IMR-90 (cell line): ENCODE data around the gene DUSP6. TPM values are rescaled to one million over a fixed set of nuclear protein-coding genes. Genes with fewer than 3 reads are reported as not detected.

Source experiments
- ATAC-seq: fragments of 200-7000 bp; cut with Tn5 transposase; 2 replicates; pipeline ENCODE4 v1.9.1; 2020; ENCODE audit warnings: low read depth, mild to moderate bottlenecking, moderate library complexity
- BruUV-seq: library from RNA; stranded (reverse); fragments of 400-500 nt; replicated peaks from 2 replicates; lab custom pipeline; 2021; lab: Mats Ljungman, UMichigan
- CTCF ChIA-PET: fragments of 300-600 bp; formaldehyde crosslinking; extraction: SDS; loops from one replicate; lab custom pipeline; 2021; ENCODE audit warnings: antibody characterized with exemption; lab: Yijun Ruan, JAX
- POLR2A ChIA-PET: fragments of 300-600 bp; sonication (Branson Sonifier 250); formaldehyde crosslinking; loops from one replicate; lab custom pipeline; 2022; ENCODE audit warnings: antibody characterized with exemption; ENCODE audit not compliant: unreplicated experiment; lab: Charles Lee
- DNase-seq: peaks from one replicate; pipeline ENCODE4 v3.0.0; 2013
- H2AFZ ChIP-seq: replicated peaks from 2 replicates; pipeline ENCODE3; 2013; ENCODE audit warnings: low read length, mild to moderate bottlenecking; ENCODE audit not compliant: poor library complexity
- H2AK5ac ChIP-seq: 2 replicates; pipeline ENCODE4 v1.6.1; 2013; ENCODE audit warnings: low read depth, low read length, inconsistent platforms
- H2AK9ac ChIP-seq: replicated peaks from 2 replicates; pipeline ENCODE3; 2013; ENCODE audit warnings: mild to moderate bottlenecking, low read depth, low read length, moderate library complexity; ENCODE audit not compliant: poor library complexity
- H2BK120ac ChIP-seq: 2 replicates; pipeline ENCODE4 v1.6.1; 2013; ENCODE audit warnings: low read depth, low read length, inconsistent platforms
- H2BK15ac ChIP-seq: 3 replicates; pipeline ENCODE4 v1.6.1; 2013; ENCODE audit warnings: low read depth, low read length, inconsistent platforms
- H2BK20ac ChIP-seq: 2 replicates; pipeline ENCODE4 v1.6.1; 2013; ENCODE audit warnings: low read depth, mild to moderate bottlenecking, inconsistent platforms, low read length, moderate library complexity
- H2BK5ac ChIP-seq: 2 replicates; pipeline ENCODE4 v1.6.1; 2013; ENCODE audit warnings: mild to moderate bottlenecking, low read depth, low read length, inconsistent platforms; ENCODE audit not compliant: poor library complexity, severe bottlenecking
- H3K14ac ChIP-seq: replicated peaks from 2 replicates; pipeline ENCODE4 v1.6.1; 2013; ENCODE audit warnings: low read depth, low read length, inconsistent platforms
- H3K18ac ChIP-seq: 2 replicates; pipeline ENCODE4 v1.6.1; 2013; ENCODE audit warnings: low read depth, low read length, control low read depth
- H3K23ac ChIP-seq: 2 replicates; pipeline ENCODE4 v1.6.1; 2013; ENCODE audit warnings: low read depth, low read length, inconsistent platforms
- H3K27ac ChIP-seq: 2 replicates; pipeline ENCODE4 v1.5.1; 2013; ENCODE audit warnings: mild to moderate bottlenecking, control low read depth, low read length; ENCODE audit not compliant: insufficient read depth
- H3K27me3 ChIP-seq: 2 replicates; pipeline ENCODE4 v1.6.1; 2013; ENCODE audit warnings: low read length; ENCODE audit not compliant: control insufficient read depth, insufficient read depth
- H3K36me3 ChIP-seq: 2 replicates; pipeline ENCODE4 v1.6.1; 2013; ENCODE audit warnings: low read length, mixed read lengths; ENCODE audit not compliant: control insufficient read depth, insufficient read depth
- H3K4ac ChIP-seq: 2 replicates; pipeline ENCODE4 v1.6.1; 2013; ENCODE audit warnings: low read depth, low read length, inconsistent platforms
- H3K4me1 ChIP-seq: 2 replicates; pipeline ENCODE4 v1.6.1; 2013; ENCODE audit warnings: low read length, mixed read lengths; ENCODE audit not compliant: control insufficient read depth, insufficient read depth
- H3K4me2 ChIP-seq: 2 replicates; pipeline ENCODE4 v1.6.1; 2013; ENCODE audit warnings: low read depth, mild to moderate bottlenecking, control low read depth, low read length, moderate library complexity
- H3K4me3 ChIP-seq: 2 replicates; pipeline ENCODE4 v1.5.1; 2013; ENCODE audit warnings: low read depth, mild to moderate bottlenecking, control low read depth, low read length, moderate library complexity; ENCODE audit not compliant: insufficient read depth
- H3K56ac ChIP-seq: 2 replicates; pipeline ENCODE4 v1.6.1; 2013; ENCODE audit warnings: low read length, inconsistent platforms; ENCODE audit not compliant: insufficient read depth; ENCODE audit errors: extremely low read depth
- H3K79me1 ChIP-seq, 2 experiments: 2 replicates each; pipeline ENCODE4 v1.6.1; 2013; ENCODE audit warnings: low read length in 2 of 2, inconsistent platforms in 1 of 2, low read depth in 1 of 2
- H3K9ac ChIP-seq: 2 replicates; pipeline ENCODE4 v1.6.1; 2013; ENCODE audit warnings: low read depth, low read length, control low read depth
- H3K9me1 ChIP-seq: 2 replicates; pipeline ENCODE4 v1.6.1; 2013; ENCODE audit warnings: low read length, inconsistent platforms; ENCODE audit not compliant: insufficient read depth
- H3K9me3 ChIP-seq: 2 replicates; pipeline ENCODE4 v1.6.1; 2013; ENCODE audit warnings: low read length; ENCODE audit not compliant: control insufficient read depth, insufficient read depth
- H4K20me1 ChIP-seq: 2 replicates; pipeline ENCODE4 v1.6.1; 2013; ENCODE audit warnings: low read length, inconsistent platforms; ENCODE audit not compliant: insufficient read depth
- H4K5ac ChIP-seq: 2 replicates; pipeline ENCODE4 v1.6.1; 2013; ENCODE audit warnings: mild to moderate bottlenecking, low read depth, low read length, control low read depth
- H4K8ac ChIP-seq, 2 experiments: 2 replicates each; pipeline ENCODE4 v1.6.1; 2013; ENCODE audit warnings: low read depth in 2 of 2, low read length in 2 of 2, control low read depth in 1 of 2, inconsistent platforms in 1 of 2
- H4K91ac ChIP-seq: 2 replicates; pipeline ENCODE4 v1.6.1; 2013; ENCODE audit warnings: low read depth, low read length, inconsistent platforms; ENCODE audit not compliant: insufficient read depth
- BHLHE40 ChIP-seq: fragments of 150-350 bp; IDR thresholded peaks from 2 replicates; pipeline ENCODE4 v1.6.1; 2016; ENCODE audit warnings: mild to moderate bottlenecking, low read depth, low read length
- CEBPB ChIP-seq: IDR thresholded peaks from 2 replicates; pipeline ENCODE4 v1.6.1; 2012; ENCODE audit warnings: low read depth, low read length, improper control_type of control experiment
- CHD1 ChIP-seq: IDR thresholded peaks from 2 replicates; pipeline ENCODE4 v1.6.1; 2012; ENCODE audit warnings: low read depth, low read length, improper control_type of control experiment
- CTCF ChIP-seq: conservative IDR thresholded peaks from 2 replicates; pipeline ENCODE4 v1.5.1; 2012; ENCODE audit warnings: mild to moderate bottlenecking, low read depth, low read length, improper control_type of control experiment
- ELK1 ChIP-seq: fragments of 150-350 bp; IDR thresholded peaks from 2 replicates; pipeline ENCODE4 v1.6.1; 2016; ENCODE audit warnings: low read depth, mild to moderate bottlenecking, low read length, moderate library complexity, borderline replicate concordance
- FOS ChIP-seq: fragments of 150-350 bp; IDR thresholded peaks from 2 replicates; pipeline ENCODE4 v1.6.1; 2016; ENCODE audit warnings: low read depth, low read length
- MAFK ChIP-seq: IDR thresholded peaks from 2 replicates; pipeline ENCODE4 v1.6.1; 2012; ENCODE audit warnings: low read depth, low read length, improper control_type of control experiment
- MAZ ChIP-seq: IDR thresholded peaks from 2 replicates; pipeline ENCODE4 v1.6.1; 2012; ENCODE audit warnings: low read depth, mild to moderate bottlenecking, low read length, improper control_type of control experiment, moderate library complexity, borderline replicate concordance
- MXI1 ChIP-seq: IDR thresholded peaks from 2 replicates; pipeline ENCODE4 v1.6.1; 2012; ENCODE audit warnings: low read depth, mild to moderate bottlenecking, low read length, moderate library complexity, borderline replicate concordance
- NFE2L2 ChIP-seq: fragments of 150-350 bp; IDR thresholded peaks from 2 replicates; pipeline ENCODE4 v1.6.1; 2016; ENCODE audit warnings: low read depth, mild to moderate bottlenecking, low read length
- POLR2A ChIP-seq: IDR thresholded peaks from 2 replicates; pipeline ENCODE4 v1.6.1; 2012; ENCODE audit warnings: mild to moderate bottlenecking, low read depth, low read length
- RAD21 ChIP-seq: IDR thresholded peaks from 2 replicates; pipeline ENCODE4 v1.6.1; 2012; ENCODE audit warnings: low read length, improper control_type of control experiment
- RCOR1 ChIP-seq: IDR thresholded peaks from 2 replicates; pipeline ENCODE4 v1.6.1; 2012; ENCODE audit warnings: mild to moderate bottlenecking, low read length, improper control_type of control experiment; ENCODE audit not compliant: insufficient replicate concordance
- RFX5 ChIP-seq: IDR thresholded peaks from 2 replicates; pipeline ENCODE4 v1.8.0; 2012; ENCODE audit warnings: low read depth, mild to moderate bottlenecking, low read length, moderate library complexity
- SMC3 ChIP-seq: fragments of 150-350 bp; IDR thresholded peaks from 2 replicates; pipeline ENCODE4 v1.6.1; 2016; ENCODE audit warnings: low read depth, mild to moderate bottlenecking, antibody characterized with exemption, low read length, moderate library complexity
- USF2 ChIP-seq: fragments of 150-350 bp; IDR thresholded peaks from 2 replicates; pipeline ENCODE4 v1.6.1; 2017; ENCODE audit warnings: mild to moderate bottlenecking, antibody characterized with exemption, low read length, low read depth
- WGBS, 2 experiments: methylation state at CpG; one replicate each; pipeline versions ENCODE4 v1.1.5 to v1.1.7; 2013; ENCODE audit warnings: missing lambda C conversion rate in 2 of 2; ENCODE audit not compliant: insufficient read length in 1 of 2; ENCODE audit errors: extremely low coverage in 2 of 2; 5-methylcytosine and 5-hydroxymethylcytosine counted together
- dilution Hi-C: fragments of 300-500 bp; cut with HindIII; formaldehyde crosslinking; loops from one replicate; pipeline ENCODE4 v1.14.3; 2018; ENCODE audit warnings: low sequenced_read_pairs; ENCODE audit not compliant: unreplicated experiment
- in situ Hi-C: fragments of 300-500 bp; cut with MboI; formaldehyde crosslinking; loops from 3 replicates; pipeline ENCODE4 v1.14.3; 2019; ENCODE audit warnings: low sequenced_read_pairs, inconsistent platforms, mixed read lengths
- intact Hi-C: fragments of 100-400 bp; cut with micrococcal nuclease; formaldehyde crosslinking; loops from 2 replicates; pipeline ENCODE4 v1.10.0; 2022
- polyA plus RNA-seq, 3 experiments: library from polyadenylated mRNA; depleted of rRNA; stranded (reverse); fragments of >200 nt; gene quantifications; 2 replicates each; pipeline ENCODE4 v1.2.3, GENCODE V29; 2012; ENCODE audit warnings: low replicate concordance in 1 of 3
- total RNA-seq: library from RNA; depleted of rRNA; stranded (reverse); fragments of >200 nt; gene quantifications from 2 replicates; pipeline ENCODE4 v1.2.3, GENCODE V29; 2012

Gene DUSP6
- total and polyA plus RNA-seq, 2 of the 4 experiments (the other 2 are of a cell fraction) = 38.5 to 70.1 TPM

- Histone ChIP-seq H3K14ac (no peak overlapping the region), H4K8ac (no peak overlapping the region), H3K36me3 (no peaks in the 10 kb centered on the region), H3K9me3 (no peaks in the 10 kb centered on the region), H3K18ac (no peak overlapping the region), H2BK120ac (no peak overlapping the region), H3K27ac (no peak overlapping the region), H4K5ac (no peak overlapping the region), H3K4me2 (no peak overlapping the region), H3K23ac (no peak overlapping the region), H2BK20ac (no peak overlapping the region), H3K9me1 (no peaks in the 10 kb centered on the region; the same call in 1 of the 2 replicates), H4K91ac (no peak overlapping the region), H2BK5ac (no peak overlapping the region), H3K56ac (no peak overlapping the region), H2AK5ac (no peak overlapping the region), H4K20me1 (no peaks in the 10 kb centered on the region), H2AK9ac (no peak overlapping the region), H3K4me3 (no peak overlapping the region), H3K79me1 (no peaks in the 10 kb centered on the region), H2BK15ac (no peak overlapping the region), H3K9ac (no peak overlapping the region), H3K27me3 (no peaks in the 10 kb centered on the region), H3K4ac (no peak overlapping the region), H3K4me1 (no peaks in the 10 kb centered on the region), H2AFZ (no peak overlapping the region)
- TF ChIP-seq CTCF (no peak), MXI1 (no peak), RFX5 (no peak), USF2 (no peak), BHLHE40 (no peak), CEBPB (no peak), NFE2L2 (no peak), ELK1 (no peak), POLR2A (no peak), MAFK (no peak), SMC3 (no peak), FOS (no peak), MAZ (no peak), RAD21 (no peak), CHD1 (no peak), RCOR1 (no peak)
- CTCF ChIA-PET = no interaction called here
- in situ Hi-C loops (no loop called here), dilution Hi-C loops (no loop called here), intact Hi-C loops (no loop called here)
- POLR2A ChIA-PET = no interaction called here
- WGBS, 2 experiments = 76% methylated on average over 2 of the region's 4 CpGs; no CpG with 5 or more reads in 1 of the 2 experiments
- ATAC-seq (no peak), DNase-seq (no peak)
- no TSS peak for BruUV-seq
Measured at GRCh38 chr12:89311703-89312293, 40.5 kb downstream of the DUSP6 start.
